ENCODE measurements around the gene SPA17.

The SPA17 gene

GRCh38 chr11:124700028-124700427 is 26.3 kb downstream of the SPA17 start:
- H2BK15ac ChIP-seq (replicated peaks; ENCODE audit: low read depth), result no peak overlapping the region
- H3K79me2 ChIP-seq (ENCODE audit: control insufficient read depth, insufficient read depth, low read length), result no peaks in the 10 kb centered on the region
- H3K4me3 ChIP-seq (ENCODE audit: low read length), result no peak overlapping the region
- no peak overlapping the region for H3K9ac ChIP-seq (ENCODE audit: low read length)
- no peak overlapping the region for H3K27ac ChIP-seq (ENCODE audit: low read depth, low read length)
- H3K23ac ChIP-seq (ENCODE audit: low read length), result no peak overlapping the region
- H4K8ac ChIP-seq (ENCODE audit: low read depth, low read length), result no peak overlapping the region
- no peak overlapping the region for H3K56ac ChIP-seq (ENCODE audit: low read length)
- no peak overlapping the region for H2BK120ac ChIP-seq (ENCODE audit: low read depth, low read length)
- H2AK5ac ChIP-seq (ENCODE audit: low read length), result no peak overlapping the region
- no peak for DNase-seq
- no peak overlapping the region for H3K18ac ChIP-seq (ENCODE audit: low read length)
- no peak overlapping the region for H3K4ac ChIP-seq (ENCODE audit: low read depth, low read length)
- H3K27me3 ChIP-seq (ENCODE audit: insufficient read depth, low read length, poor library complexity), result no peaks in the 10 kb centered on the region
- no peak overlapping the region for H3K4me2 ChIP-seq (ENCODE audit: low read length)
- H2BK5ac ChIP-seq (ENCODE audit: low read length), result no peak overlapping the region
- no peaks in the 10 kb centered on the region for H3K79me1 ChIP-seq (ENCODE audit: low read length)
- H3K4me1 ChIP-seq (ENCODE audit: control insufficient read depth, low read depth, low read length), result no peaks in the 10 kb centered on the region
- H4K5ac ChIP-seq (ENCODE audit: low read length), result no peak overlapping the region
- no peaks in the 10 kb centered on the region for H3K36me3 ChIP-seq (ENCODE audit: control insufficient read depth, insufficient read depth, low read length)

- no peak overlapping the region for H3K4me3 ChIP-seq (ENCODE audit: low read length)
- no peak overlapping the region for H3K4ac ChIP-seq (ENCODE audit: low read depth, low read length)
- no CpG with 5 or more reads among the region's 4 CpGs for WGBS (ENCODE audit: extremely low coverage, insufficient coverage, low lambda C conversion rate)
These were observed 34.1 kb downstream of the SPA17 start for GRCh38 chr11:124707829-124708228.

GRCh38 chr11:124712392-124712791 is 38.7 kb downstream of the SPA17 start:
- Histone ChIP-seq H2BK5ac (ENCODE audit: low read length) (no peak overlapping the region), H3K9ac (ENCODE audit: low read length) (no peak overlapping the region), H3K56ac (ENCODE audit: low read length) (no peak overlapping the region), H3K4me2 (ENCODE audit: low read length) (no peak overlapping the region), H2BK120ac (ENCODE audit: low read depth, low read length) (no peak overlapping the region), H3K4ac (ENCODE audit: low read depth, low read length) (no peak overlapping the region), H2BK15ac (replicated peaks; ENCODE audit: low read depth) (no peak overlapping the region), H3K4me3 (ENCODE audit: low read length) (no peak overlapping the region), H3K27me3 (ENCODE audit: insufficient read depth, low read length, poor library complexity) (peaks cover 9% of the 10 kb centered on the region), H4K5ac (ENCODE audit: low read length) (no peak overlapping the region), H3K27ac (ENCODE audit: low read depth, low read length) (no peak overlapping the region), H3K23ac (ENCODE audit: low read length) (no peak overlapping the region), H3K18ac (ENCODE audit: low read length) (no peak overlapping the region), H2AK5ac (ENCODE audit: low read length) (no peak overlapping the region), H3K79me2 (ENCODE audit: control insufficient read depth, insufficient read depth, low read length) (no peaks in the 10 kb centered on the region), H3K36me3 (ENCODE audit: control insufficient read depth, insufficient read depth, low read length) (no peaks in the 10 kb centered on the region), H3K4me1 (ENCODE audit: control insufficient read depth, low read depth, low read length) (no peaks in the 10 kb centered on the region), H4K8ac (ENCODE audit: low read depth, low read length) (no peak overlapping the region), H3K79me1 (ENCODE audit: low read length) (no peaks in the 10 kb centered on the region)
- no CpG with 5 or more reads among the region's 3 CpGs for WGBS (ENCODE audit: extremely low coverage, insufficient coverage, low lambda C conversion rate)
- DNase-seq, result no peak

More at GRCh38 chr11:124707829-124708228, 34.1 kb downstream of the SPA17 start:
- no peak overlapping the region for H4K5ac ChIP-seq (ENCODE audit: low read length)
- no peak for DNase-seq
- no peak overlapping the region for H3K27ac ChIP-seq (ENCODE audit: low read depth, low read length)
- no peak overlapping the region for H2BK5ac ChIP-seq (ENCODE audit: low read length)
- H3K9ac ChIP-seq (ENCODE audit: low read length), result no peak overlapping the region
- H3K36me3 ChIP-seq (ENCODE audit: control insufficient read depth, insufficient read depth, low read length), result no peaks in the 10 kb centered on the region
- no peak overlapping the region for H2BK15ac ChIP-seq (replicated peaks; ENCODE audit: low read depth)
- H3K4me2 ChIP-seq (ENCODE audit: low read length), result no peak overlapping the region
- H3K56ac ChIP-seq (ENCODE audit: low read length), result no peak overlapping the region
- no peak overlapping the region for H4K8ac ChIP-seq (ENCODE audit: low read depth, low read length)
- no peaks in the 10 kb centered on the region for H3K79me2 ChIP-seq (ENCODE audit: control insufficient read depth, insufficient read depth, low read length)
- no peaks in the 10 kb centered on the region for H3K79me1 ChIP-seq (ENCODE audit: low read length)
- no peak overlapping the region for H2AK5ac ChIP-seq (ENCODE audit: low read length)
- no peaks in the 10 kb centered on the region for H3K27me3 ChIP-seq (ENCODE audit: insufficient read depth, low read length, poor library complexity)
- H2BK120ac ChIP-seq (ENCODE audit: low read depth, low read length), result no peak overlapping the region
- no peaks in the 10 kb centered on the region for H3K4me1 ChIP-seq (ENCODE audit: control insufficient read depth, low read depth, low read length)
- H3K18ac ChIP-seq (ENCODE audit: low read length), result no peak overlapping the region
- no peak overlapping the region for H3K23ac ChIP-seq (ENCODE audit: low read length)

GRCh38 chr11:124716591-124716990 is 42.9 kb downstream of the SPA17 start:
- Histone ChIP-seq H2BK5ac (ENCODE audit: low read length) (no peak overlapping the region), H3K4ac (ENCODE audit: low read depth, low read length) (no peak overlapping the region), H3K4me2 (ENCODE audit: low read length) (no peak overlapping the region), H3K4me1 (ENCODE audit: control insufficient read depth, low read depth, low read length) (peaks cover 6% of the 10 kb centered on the region), H2BK15ac (replicated peaks; ENCODE audit: low read depth) (no peak overlapping the region), H3K18ac (ENCODE audit: low read length) (no peak overlapping the region), H3K4me3 (ENCODE audit: low read length) (no peak overlapping the region), H3K23ac (ENCODE audit: low read length) (no peak overlapping the region), H3K27ac (ENCODE audit: low read depth, low read length) (no peak overlapping the region), H3K79me2 (ENCODE audit: control insufficient read depth, insufficient read depth, low read length) (no peaks in the 10 kb centered on the region), H4K8ac (ENCODE audit: low read depth, low read length) (no peak overlapping the region), H3K79me1 (ENCODE audit: low read length) (no peaks in the 10 kb centered on the region), H3K56ac (ENCODE audit: low read length) (no peak overlapping the region), H3K27me3 (ENCODE audit: insufficient read depth, low read length, poor library complexity) (peaks cover 43% of the 10 kb centered on the region), H4K5ac (ENCODE audit: low read length) (no peak overlapping the region), H2AK5ac (ENCODE audit: low read length) (no peak overlapping the region), H3K9ac (ENCODE audit: low read length) (no peak overlapping the region), H2BK120ac (ENCODE audit: low read depth, low read length) (no peak overlapping the region), H3K36me3 (ENCODE audit: control insufficient read depth, insufficient read depth, low read length) (no peaks in the 10 kb centered on the region)
- no peak for DNase-seq
- WGBS (ENCODE audit: extremely low coverage, insufficient coverage, low lambda C conversion rate), result no CpG with 5 or more reads among the region's 3 CpGs

GRCh38 chr11:124717421-124717785 is 43.7 kb downstream of the SPA17 start:
- no peak overlapping the region for H2AK5ac ChIP-seq (ENCODE audit: low read length)
- H3K36me3 ChIP-seq (ENCODE audit: control insufficient read depth, insufficient read depth, low read length), result no peaks in the 10 kb centered on the region
- H4K8ac ChIP-seq (ENCODE audit: low read depth, low read length), result no peak overlapping the region
- H3K79me1 ChIP-seq (ENCODE audit: low read length), result no peaks in the 10 kb centered on the region
- H3K27me3 ChIP-seq (ENCODE audit: insufficient read depth, low read length, poor library complexity), result peaks cover 50% of the 10 kb centered on the region
- no peak overlapping the region for H3K4me3 ChIP-seq (ENCODE audit: low read length)
- H3K4me1 ChIP-seq (ENCODE audit: control insufficient read depth, low read depth, low read length), result peaks cover 8% of the 10 kb centered on the region
- H4K5ac ChIP-seq (ENCODE audit: low read length), result no peak overlapping the region
- no CpG with 5 or more reads among the region's 7 CpGs for WGBS (ENCODE audit: extremely low coverage, insufficient coverage, low lambda C conversion rate)
- peak overlapping the region; percentile 56 for H3K4me2 ChIP-seq (ENCODE audit: low read length)
- H3K27ac ChIP-seq (ENCODE audit: low read depth, low read length), result no peak overlapping the region
- H3K23ac ChIP-seq (ENCODE audit: low read length), result no peak overlapping the region
- no peak overlapping the region for H3K4ac ChIP-seq (ENCODE audit: low read depth, low read length)
- H3K18ac ChIP-seq (ENCODE audit: low read length), result no peak overlapping the region
- H2BK120ac ChIP-seq (ENCODE audit: low read depth, low read length), result no peak overlapping the region
- DNase-seq, result no peak
- H3K56ac ChIP-seq (ENCODE audit: low read length), result peak overlapping the region; percentile 6
- H2BK15ac ChIP-seq (replicated peaks; ENCODE audit: low read depth), result no peak overlapping the region
- no peaks in the 10 kb centered on the region for H3K79me2 ChIP-seq (ENCODE audit: control insufficient read depth, insufficient read depth, low read length)
- no peak overlapping the region for H3K9ac ChIP-seq (ENCODE audit: low read length)
- H2BK5ac ChIP-seq (ENCODE audit: low read length), result no peak overlapping the region

GRCh38 chr11:124717786-124718651 is 44.3 kb downstream of the SPA17 start:
- no peak overlapping the region for H2AK5ac ChIP-seq (ENCODE audit: low read length)
- WGBS (ENCODE audit: extremely low coverage, insufficient coverage, low lambda C conversion rate), result no CpG with 5 or more reads among the region's 45 CpGs
- no peak overlapping the region for H3K4ac ChIP-seq (ENCODE audit: low read depth, low read length)
- peak overlapping the region; percentile 9 for H3K18ac ChIP-seq (ENCODE audit: low read length)
- peaks cover 9% of the 10 kb centered on the region for H3K4me1 ChIP-seq (ENCODE audit: control insufficient read depth, low read depth, low read length)
- H3K23ac ChIP-seq (ENCODE audit: low read length), result peak overlapping the region; percentile 60
- peak overlapping the region; percentile 28 for H3K4me3 ChIP-seq (ENCODE audit: low read length)
- H3K56ac ChIP-seq (ENCODE audit: low read length), result peak overlapping the region; percentile 40
- H3K27me3 ChIP-seq (ENCODE audit: insufficient read depth, low read length, poor library complexity), result peaks cover 54% of the 10 kb centered on the region
- no peak overlapping the region for H2BK5ac ChIP-seq (ENCODE audit: low read length)
- H3K79me2 ChIP-seq (ENCODE audit: control insufficient read depth, insufficient read depth, low read length), result no peaks in the 10 kb centered on the region
- H2BK15ac ChIP-seq (replicated peaks; ENCODE audit: low read depth), result no peak overlapping the region
- no peak overlapping the region for H4K8ac ChIP-seq (ENCODE audit: low read depth, low read length)
- H4K5ac ChIP-seq (ENCODE audit: low read length), result no peak overlapping the region
- no peaks in the 10 kb centered on the region for H3K36me3 ChIP-seq (ENCODE audit: control insufficient read depth, insufficient read depth, low read length)
- H3K79me1 ChIP-seq (ENCODE audit: low read length), result no peaks in the 10 kb centered on the region
- no peak overlapping the region for H3K27ac ChIP-seq (ENCODE audit: low read depth, low read length)
- peak; percentile 70 for DNase-seq
- peak overlapping the region; percentile 56 for H3K4me2 ChIP-seq (ENCODE audit: low read length)
- H3K9ac ChIP-seq (ENCODE audit: low read length), result peak overlapping the region; percentile 51
- H2BK120ac ChIP-seq (ENCODE audit: low read depth, low read length), result no peak overlapping the region

Measured in mesendoderm (in vitro differentiated cells).